ENCODE measurements around the gene FHIT.

Gene FHIT

DNA sequence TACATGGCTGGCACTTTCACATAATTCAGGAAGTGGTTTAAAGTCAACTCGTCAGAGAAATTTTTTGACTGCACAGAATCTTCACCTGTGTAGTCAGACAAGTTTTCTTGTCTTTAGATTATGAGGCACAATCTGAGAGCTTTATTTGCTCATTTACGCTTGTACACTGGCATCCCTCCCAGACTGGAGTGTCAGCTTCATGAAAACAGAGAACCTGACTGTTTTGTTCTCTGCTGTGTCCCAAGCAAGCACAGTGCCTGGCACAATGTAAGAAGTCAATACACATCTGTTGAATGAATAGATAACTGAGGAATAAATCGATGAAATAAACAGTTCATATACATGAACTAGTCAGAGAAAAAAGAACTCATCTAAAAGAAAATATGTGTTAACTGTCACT, 1355.3 kb downstream of the FHIT start:
- Histone ChIP-seq H3K36me3 (ENCODE audit: control insufficient read depth, low read length) (no peaks in the 10 kb centered on the region), H3F3A (ENCODE audit: control insufficient read depth, insufficient read depth) (no peaks in the 10 kb centered on the region), H3K4me2 (ENCODE audit: low read length) (no peak overlapping the region), H3K9me3 (ENCODE audit: control insufficient read depth, insufficient read depth, low read length) (no peaks in the 10 kb centered on the region), H3K4me3 (ENCODE audit: low read length) (no peak overlapping the region), H3K27ac (ENCODE audit: low read depth, low read length) (no peak overlapping the region), H3K9me2 (replicated peaks; ENCODE audit: control insufficient read depth, low read length) (no peaks in the 10 kb centered on the region), H3K79me2 (ENCODE audit: control insufficient read depth, low read length) (no peaks in the 10 kb centered on the region), H3K27me3 (ENCODE audit: control insufficient read depth, low read length) (no peaks in the 10 kb centered on the region), H4K20me1 (ENCODE audit: control insufficient read depth, insufficient read depth, low read depth, low read length) (no peaks in the 10 kb centered on the region), H3K4me1 (ENCODE audit: control insufficient read depth, low read length) (no peaks in the 10 kb centered on the region)
- TF ChIP-seq EZH2phosphoT487 (IDR thresholded peaks at IDR 0.05; ENCODE audit: borderline replicate concordance, low read length), result no peak
- TF ChIP-seq, protein P1, sequence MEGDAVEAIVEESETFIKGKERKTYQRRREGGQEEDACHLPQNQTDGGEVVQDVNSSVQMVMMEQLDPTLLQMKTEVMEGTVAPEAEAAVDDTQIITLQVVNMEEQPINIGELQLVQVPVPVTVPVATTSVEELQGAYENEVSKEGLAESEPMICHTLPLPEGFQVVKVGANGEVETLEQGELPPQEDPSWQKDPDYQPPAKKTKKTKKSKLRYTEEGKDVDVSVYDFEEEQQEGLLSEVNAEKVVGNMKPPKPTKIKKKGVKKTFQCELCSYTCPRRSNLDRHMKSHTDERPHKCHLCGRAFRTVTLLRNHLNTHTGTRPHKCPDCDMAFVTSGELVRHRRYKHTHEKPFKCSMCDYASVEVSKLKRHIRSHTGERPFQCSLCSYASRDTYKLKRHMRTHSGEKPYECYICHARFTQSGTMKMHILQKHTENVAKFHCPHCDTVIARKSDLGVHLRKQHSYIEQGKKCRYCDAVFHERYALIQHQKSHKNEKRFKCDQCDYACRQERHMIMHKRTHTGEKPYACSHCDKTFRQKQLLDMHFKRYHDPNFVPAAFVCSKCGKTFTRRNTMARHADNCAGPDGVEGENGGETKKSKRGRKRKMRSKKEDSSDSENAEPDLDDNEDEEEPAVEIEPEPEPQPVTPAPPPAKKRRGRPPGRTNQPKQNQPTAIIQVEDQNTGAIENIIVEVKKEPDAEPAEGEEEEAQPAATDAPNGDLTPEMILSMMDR (IDR thresholded peaks at IDR 0.05; ENCODE audit: low read depth, low read length, poor library complexity, severe bottlenecking), result no peak

- Histone ChIP-seq H3K27ac (ENCODE audit: low read depth, low read length) (no peak overlapping the region), H3K9me3 (ENCODE audit: control insufficient read depth, insufficient read depth, low read length) (no peaks in the 10 kb centered on the region), H3K4me2 (ENCODE audit: low read length) (no peak overlapping the region), H3K27me3 (ENCODE audit: control insufficient read depth, low read length) (no peaks in the 10 kb centered on the region), H4K20me1 (ENCODE audit: control insufficient read depth, insufficient read depth, low read depth, low read length) (no peaks in the 10 kb centered on the region), H3F3A (ENCODE audit: control insufficient read depth, insufficient read depth) (no peaks in the 10 kb centered on the region), H3K9me2 (replicated peaks; ENCODE audit: control insufficient read depth, low read length) (no peaks in the 10 kb centered on the region), H3K4me3 (ENCODE audit: low read length) (no peak overlapping the region), H3K79me2 (ENCODE audit: control insufficient read depth, low read length) (no peaks in the 10 kb centered on the region), H3K4me1 (ENCODE audit: control insufficient read depth, low read length) (no peaks in the 10 kb centered on the region), H3K36me3 (ENCODE audit: control insufficient read depth, low read length) (no peaks in the 10 kb centered on the region)
- no peak for TF ChIP-seq EZH2phosphoT487 (IDR thresholded peaks at IDR 0.05; ENCODE audit: borderline replicate concordance, low read length)
- TF ChIP-seq, protein P1 (IDR thresholded peaks at IDR 0.05; ENCODE audit: low read depth, low read length, poor library complexity, severe bottlenecking), result no peak
These were observed 1356.7 kb downstream of the FHIT start for GRCh38 chr3:59894425-59895121.

DNA sequence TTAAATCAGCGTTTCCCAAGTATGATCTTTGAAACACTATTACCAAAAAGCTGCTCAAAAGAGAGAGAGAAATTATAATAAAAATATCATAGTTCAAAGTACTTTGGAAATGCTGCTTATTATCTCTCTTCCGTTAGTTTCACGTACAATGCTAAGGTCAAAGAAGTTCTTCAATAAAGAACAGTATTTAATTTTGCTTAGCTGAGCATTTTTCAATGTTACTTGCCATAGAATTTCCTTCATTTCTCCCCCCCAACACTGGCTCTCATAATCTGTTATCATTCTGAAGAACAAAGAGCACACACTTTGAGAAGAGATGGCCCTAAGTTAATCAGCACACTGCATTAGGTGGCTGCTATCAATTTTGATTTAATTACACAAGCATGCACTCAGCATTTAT, 1360.6 kb downstream of the FHIT start:
- no peaks in the 10 kb centered on the region for H3K79me2 ChIP-seq (ENCODE audit: control insufficient read depth, low read length)
- H3K9me2 ChIP-seq (replicated peaks; ENCODE audit: control insufficient read depth, low read length), result no peaks in the 10 kb centered on the region
- H3K9me3 ChIP-seq (ENCODE audit: control insufficient read depth, insufficient read depth, low read length), result no peaks in the 10 kb centered on the region
- no peak overlapping the region for H3K4me2 ChIP-seq (ENCODE audit: low read length)
- TF ChIP-seq, protein P1 (IDR thresholded peaks at IDR 0.05; ENCODE audit: low read depth, low read length, poor library complexity, severe bottlenecking), result no peak
- TF ChIP-seq EZH2phosphoT487 (IDR thresholded peaks at IDR 0.05; ENCODE audit: borderline replicate concordance, low read length), result no peak
- H3K27me3 ChIP-seq (ENCODE audit: control insufficient read depth, low read length), result no peaks in the 10 kb centered on the region
- no peak overlapping the region for H3K4me3 ChIP-seq (ENCODE audit: low read length)
- H3K4me1 ChIP-seq (ENCODE audit: control insufficient read depth, low read length), result no peaks in the 10 kb centered on the region
- no peaks in the 10 kb centered on the region for H4K20me1 ChIP-seq (ENCODE audit: control insufficient read depth, insufficient read depth, low read depth, low read length)
- H3K36me3 ChIP-seq (ENCODE audit: control insufficient read depth, low read length), result no peaks in the 10 kb centered on the region
- H3F3A ChIP-seq (ENCODE audit: control insufficient read depth, insufficient read depth), result no peaks in the 10 kb centered on the region
- no peak overlapping the region for H3K27ac ChIP-seq (ENCODE audit: low read depth, low read length)
